Endothelial cell of umbilical vein (primary cell): ENCODE results near the gene CMBL. TPM values are rescaled to one million over a fixed set of nuclear protein-coding genes. Genes with fewer than 3 reads are reported as not detected.

ENCODE experiments used
- BruUV-seq: library from RNA; stranded (reverse); fragments of 400-500 nt; replicated peaks from 2 replicates; lab custom pipeline; 2021; lab: Mats Ljungman, UMichigan
- CTCF ChIA-PET: fragments of 300-600, 350-600 bp; sonication (Branson Sonifier 250); formaldehyde crosslinking; loops from one replicate; lab custom pipeline; 2021; ENCODE audit warnings: antibody characterized with exemption, inconsistent platforms; lab: Charles Lee
- POLR2A ChIA-PET: fragments of 300-600, 350-600 bp; sonication (Branson Sonifier 250); formaldehyde crosslinking; loops from one replicate; lab custom pipeline; 2021; ENCODE audit warnings: antibody characterized with exemption, inconsistent platforms; lab: Charles Lee
- DNase-seq: peaks from one replicate; pipeline ENCODE4 v3.0.0-alpha.2; 2011; ENCODE audit warnings: low read depth, low spot score
- FAIRE-seq: peaks from 2 replicates; lab custom pipeline; 2011; peaks lifted over from hg19 to GRCh38; lab: Jason Lieb, UNC
- H2AFZ ChIP-seq: 2 replicates; pipeline ENCODE4 v1.6.0; 2012; ENCODE audit warnings: low read depth, low read length, control low read depth, inconsistent platforms
- H3K27ac ChIP-seq: 2 replicates; pipeline ENCODE4 v1.5.1; 2011; ENCODE audit warnings: low read depth, mild to moderate bottlenecking, control low read depth, low read length, moderate library complexity; ENCODE audit not compliant: insufficient read depth
- H3K27me3 ChIP-seq, 2 experiments: 2 replicates each; pipeline versions ENCODE4 v1.6.0 to v1.6.1; 2011; ENCODE audit warnings: low read length in 2 of 2, mixed read lengths in 1 of 2; ENCODE audit not compliant: control insufficient read depth in 2 of 2, insufficient read depth in 2 of 2
- H3K36me3 ChIP-seq, 2 experiments: 2 replicates in 1 of 2; 3 replicates in 1 of 2; pipeline ENCODE4 v1.5.1; 2011; ENCODE audit warnings: low read length in 2 of 2, mild to moderate bottlenecking in 1 of 2, moderate library complexity in 1 of 2; ENCODE audit not compliant: control insufficient read depth in 2 of 2, insufficient read depth in 2 of 2; ENCODE audit errors: extremely low read depth in 1 of 2
- H3K4me1 ChIP-seq: 3 replicates; pipeline ENCODE4 v1.5.1; 2011; ENCODE audit warnings: mild to moderate bottlenecking, low read length; ENCODE audit not compliant: control insufficient read depth, insufficient read depth; ENCODE audit errors: extremely low read depth
- H3K4me2 ChIP-seq: 2 replicates; pipeline ENCODE4 v1.6.1; 2011; ENCODE audit warnings: low read length, control low read depth, mixed read lengths; ENCODE audit not compliant: insufficient read depth
- H3K4me3 ChIP-seq, 3 experiments: fragments of 200-600 bp in 1 of 3; sonication (generic), shearing (Covaris generic) in 1 of 3; replicated peaks in 1 of 3; 2 replicates each; pipeline ENCODE4 v1.5.1; 2011 to 2016; ENCODE audit warnings: control low read depth in 3 of 3, low read length in 3 of 3, mild to moderate bottlenecking in 2 of 3, inconsistent platforms in 1 of 3, low read depth in 1 of 3, moderate library complexity in 1 of 3; ENCODE audit not compliant: insufficient read depth in 1 of 3
- H3K79me2 ChIP-seq: 2 replicates; pipeline ENCODE4 v1.6.0; 2012; ENCODE audit warnings: low read length, inconsistent platforms; ENCODE audit not compliant: control insufficient read depth, insufficient read depth
- H3K9ac ChIP-seq: replicated peaks from 2 replicates; pipeline ENCODE3; 2011; ENCODE audit warnings: low read length, control low read depth; ENCODE audit not compliant: insufficient read depth; ENCODE audit errors: extremely low read depth
- H3K9me1 ChIP-seq: replicated peaks from 3 replicates; pipeline ENCODE4 v1.6.0; 2011; ENCODE audit warnings: mild to moderate bottlenecking, low read length; ENCODE audit not compliant: control insufficient read depth, insufficient read depth; ENCODE audit errors: extremely low read depth
- H3K9me3 ChIP-seq: replicated peaks from 2 replicates; pipeline ENCODE4 v1.5.1; 2012; ENCODE audit warnings: low read length, inconsistent platforms; ENCODE audit not compliant: control insufficient read depth, insufficient read depth
- H4K20me1 ChIP-seq: replicated peaks from 2 replicates; pipeline ENCODE3; 2011; ENCODE audit warnings: mild to moderate bottlenecking, low read length; ENCODE audit not compliant: control insufficient read depth, insufficient read depth; ENCODE audit errors: extremely low read depth
- CTCF ChIP-seq, 2 donors: IDR thresholded peaks; 1 replicate in 1 of 2; 2 replicates in 1 of 2; pipeline ENCODE4 v1.5.1; 2011; ENCODE audit warnings: low read length in 2 of 2, mild to moderate bottlenecking in 2 of 2, moderate library complexity in 2 of 2, control low read depth in 1 of 2, inconsistent platforms in 1 of 2, low read depth in 1 of 2; ENCODE audit not compliant: insufficient read depth in 1 of 2; ENCODE audit errors: extremely low read depth in 1 of 2
- EZH2 ChIP-seq: IDR thresholded peaks from 2 replicates; pipeline ENCODE4 v1.6.1; 2012; ENCODE audit warnings: borderline replicate concordance, low read depth, mild to moderate bottlenecking, moderate library complexity, low read length, inconsistent platforms; ENCODE audit not compliant: severe bottlenecking
- FOS ChIP-seq: IDR thresholded peaks from 2 replicates; pipeline ENCODE4 v1.6.1; 2011; ENCODE audit warnings: mild to moderate bottlenecking, low read length, moderate library complexity, borderline replicate concordance; ENCODE audit not compliant: insufficient read depth
- GATA2 ChIP-seq: IDR thresholded peaks from 2 replicates; pipeline ENCODE4 v1.7.0; 2011; ENCODE audit warnings: low read depth, mild to moderate bottlenecking, moderate library complexity, mixed read lengths, low read length; ENCODE audit not compliant: insufficient read length, insufficient read depth
- JUN ChIP-seq: IDR thresholded peaks from 2 replicates; pipeline ENCODE4 v1.6.1; 2011; ENCODE audit warnings: borderline replicate concordance, low read depth; ENCODE audit not compliant: insufficient read length, insufficient read depth
- MAX ChIP-seq: IDR thresholded peaks from 2 replicates; pipeline ENCODE4 v1.6.1; 2011; ENCODE audit not compliant: insufficient read depth, insufficient read length
- MYC ChIP-seq: IDR thresholded peaks from one replicate; pipeline ENCODE4 v1.6.1; 2011; ENCODE audit warnings: mild to moderate bottlenecking, low read depth, low read length
- POLR2A ChIP-seq: IDR thresholded peaks from 2 replicates; pipeline ENCODE4 v1.6.1; 2012; ENCODE audit warnings: low read depth, mild to moderate bottlenecking, control low read depth, low read length
- POLR2AphosphoS5 ChIP-seq: IDR thresholded peaks from 2 replicates; pipeline ENCODE4 v1.6.1; 2012; ENCODE audit warnings: low read depth, mild to moderate bottlenecking, control low read depth, low read length, moderate library complexity; ENCODE audit not compliant: insufficient read depth
- dilution Hi-C: fragments of 300-500 bp; cut with MboI; formaldehyde crosslinking; loops from one replicate; pipeline ENCODE4 v1.15.0; 2019; ENCODE audit warnings: low sequenced_read_pairs; ENCODE audit not compliant: extremely low pct_ligation_motif_present
- intact Hi-C: fragments of 100-400 bp; cut with micrococcal nuclease; formaldehyde crosslinking; loops from one replicate; pipeline ENCODE4 v1.10.0; 2022
- polyA plus RNA-seq, 4 experiments: library from polyadenylated mRNA; depleted of rRNA in 3 of 4; stranded (reverse) in 3 of 4; unstranded in 1 of 4; fragments of >200 nt; gene quantifications; 2 replicates each; pipeline versions ENCODE4 v1.2.1 to v1.2.3, GENCODE V29; 2011 to 2012; ENCODE audit warnings: missing spikeins in 1 of 4
- total RNA-seq: library from RNA; stranded (reverse); gene quantifications from 2 replicates; pipeline ENCODE4 v1.2.3, GENCODE V29; 2021

The CMBL gene
- total and polyA plus RNA-seq, 2 donors (not counting 3 experiments of a cell fraction or from before 2014, with no cell fraction given): 15.9 to 19.8 TPM

- Histone ChIP-seq H3K79me2 (no peaks in the 10 kb centered on the region), H3K9me1 (no peaks in the 10 kb centered on the region), H3K36me3 (no peaks in the 10 kb centered on the region), H3K4me1 (no peaks in the 10 kb centered on the region), H2AFZ (no peak overlapping the region), H3K27ac (no peak overlapping the region), H4K20me1 (no peaks in the 10 kb centered on the region), H3K4me2 (no peak overlapping the region), H3K27me3 (peaks cover 9 to 16% of the 10 kb centered on the region in 2 experiments), H3K4me3 (no peak overlapping the region), H3K9ac (no peak overlapping the region), H3K9me3 (no peaks in the 10 kb centered on the region)
- TF ChIP-seq MYC (no peak), GATA2 (no peak), POLR2AphosphoS5 (no peak), JUN (no peak), POLR2A (no peak), CTCF (IDR thresholded peaks at IDR 0.05; ENCODE audit: extremely low read depth in 1 of 2, insufficient read depth in 1 of 2, low read depth in 1 of 2, low read length in 2 of 2) (no peak), EZH2 (no peak), MAX (no peak), FOS (no peak)
- BruUV-seq: no TSS peak
- FAIRE-seq (no peak), DNase-seq (no peak)
- POLR2A ChIA-PET: no interaction called here
- CTCF ChIA-PET: interaction anchor here (0.6 to 4.5 kb wide), 6 partner anchors 9 to 109 kb away, joined by 3 to 21 read pairs (median 4); no protein-coding TSS in a partner anchor
- dilution Hi-C loops: no loop called here
- intact Hi-C loops: no loop called here
These were observed 24.6 kb upstream of the CMBL start for GRCh38 chr5:10332301-10332700.
